Inflammatory macrophage treated with lipopolysaccharide for 4 hours (primary cell): ENCODE data around the gene ADARB2.

ENCODE experiments used
- DNase-seq: peaks from one replicate; pipeline ENCODE4 v3.0.0-alpha.2; 2020

The ADARB2 gene

GRCh38 chr10:1515780-1516491 is 221.4 kb downstream of the ADARB2 start:
- DNase-seq = no peak

- no peak for DNase-seq
These were observed 222.1 kb downstream of the ADARB2 start for GRCh38 chr10:1515121-1515779.

DNA sequence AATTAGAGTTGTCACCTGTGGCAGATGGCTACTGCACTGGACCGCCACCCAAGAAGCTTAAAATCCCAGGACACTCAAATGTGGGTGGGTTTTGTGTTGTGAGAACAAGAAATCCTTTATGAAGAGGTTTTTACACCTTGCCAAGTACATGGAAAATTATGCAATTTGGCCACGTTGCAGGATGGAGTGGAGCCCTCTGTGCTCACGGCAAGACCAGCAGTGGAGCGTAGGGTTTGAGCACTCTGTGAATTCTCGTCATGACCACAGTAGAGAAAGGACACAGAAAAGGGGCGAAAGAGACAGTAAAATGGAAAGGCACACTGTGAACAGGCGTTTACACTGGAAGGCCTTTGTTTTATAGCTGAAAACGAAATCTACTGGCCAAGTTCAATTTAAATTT is 222.6 kb downstream of the ADARB2 start:
- DNase-seq = no peak

DNA sequence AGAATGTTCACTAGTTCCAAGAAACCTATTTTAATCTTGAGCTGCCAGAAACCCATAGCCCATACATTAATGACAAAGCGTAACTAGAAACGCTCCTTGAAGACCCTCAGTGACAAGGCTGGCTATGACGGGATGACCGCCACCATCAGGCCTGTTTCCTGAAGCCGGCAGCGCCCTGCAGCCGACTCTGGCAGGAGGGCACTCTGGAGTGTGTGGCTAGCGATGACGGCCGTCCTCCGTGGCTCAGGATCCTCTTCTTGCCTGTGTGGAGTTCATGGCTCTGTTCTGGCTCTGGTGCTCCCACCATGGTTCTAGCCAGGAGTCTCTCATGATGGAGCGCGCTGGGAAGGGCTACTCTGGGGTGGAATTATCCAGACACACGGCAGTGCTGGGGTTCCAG is 224.1 kb downstream of the ADARB2 start:
- DNase-seq = no peak

GRCh38 chr10:1509011-1509530 is 228.3 kb downstream of the ADARB2 start:
- DNase-seq = no peak

DNA sequence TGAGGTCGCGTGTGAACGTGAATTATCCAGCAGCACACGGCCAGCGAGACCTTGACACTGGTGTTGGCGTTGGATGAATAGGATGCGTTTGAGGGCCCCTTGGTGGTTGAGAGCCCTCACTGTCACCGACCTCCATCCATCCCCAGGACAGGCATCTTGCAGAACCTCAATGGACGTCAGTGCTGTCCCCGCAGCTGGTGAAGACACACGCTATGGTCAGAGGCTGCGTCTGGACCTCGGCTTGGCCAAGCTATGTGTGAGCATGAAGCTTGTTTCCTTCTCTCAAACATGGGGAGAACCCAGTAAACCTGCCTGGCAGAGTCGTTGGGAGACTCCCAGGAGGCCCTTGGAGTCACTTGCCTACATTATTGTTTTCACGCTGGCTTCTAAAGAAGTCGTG is 229.2 kb downstream of the ADARB2 start:
- DNase-seq = no peak

DNA sequence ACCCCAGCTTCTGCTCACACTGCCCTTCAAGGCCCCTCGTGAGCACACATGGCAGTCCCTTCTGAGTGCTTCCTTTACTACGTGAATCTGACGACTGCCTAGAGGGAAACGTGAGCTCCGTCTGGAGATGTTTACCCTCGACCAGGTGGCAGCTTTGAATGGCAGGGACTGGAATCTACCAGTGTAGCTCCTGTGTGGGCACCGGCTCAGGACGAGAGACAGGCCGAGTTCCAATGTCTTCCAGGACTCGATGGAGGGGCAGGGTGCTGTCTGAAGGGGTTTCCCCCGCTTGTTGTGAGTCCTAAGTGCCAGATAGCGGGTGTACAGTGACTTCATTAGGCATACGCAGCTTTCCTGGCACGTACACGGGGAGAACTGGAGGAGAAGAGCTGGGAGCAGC is 229.9 kb downstream of the ADARB2 start:
- DNase-seq = no peak

- no peak for DNase-seq
These were observed 232.4 kb downstream of the ADARB2 start for GRCh38 chr10:1504940-1505339.

DNA sequence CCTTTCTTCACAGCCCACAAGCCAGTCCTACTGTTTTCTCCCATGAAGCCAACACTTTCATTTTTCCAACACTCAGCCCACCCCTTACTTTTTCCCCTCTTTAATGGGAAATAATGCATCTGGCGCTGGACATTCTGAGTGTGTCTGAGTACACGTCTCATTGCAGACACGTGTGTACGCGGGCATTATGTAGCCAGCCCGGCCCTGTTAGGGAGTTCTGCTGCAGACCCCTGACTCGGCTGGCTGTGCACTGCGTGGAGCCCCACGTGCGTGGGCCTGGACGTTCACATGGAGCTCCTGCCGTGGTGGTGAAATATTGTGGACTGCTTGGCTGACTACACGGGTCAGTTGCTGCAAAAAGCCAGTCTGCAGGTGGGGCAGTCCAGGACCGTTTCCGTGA is 233.0 kb downstream of the ADARB2 start:
- no peak for DNase-seq

DNA sequence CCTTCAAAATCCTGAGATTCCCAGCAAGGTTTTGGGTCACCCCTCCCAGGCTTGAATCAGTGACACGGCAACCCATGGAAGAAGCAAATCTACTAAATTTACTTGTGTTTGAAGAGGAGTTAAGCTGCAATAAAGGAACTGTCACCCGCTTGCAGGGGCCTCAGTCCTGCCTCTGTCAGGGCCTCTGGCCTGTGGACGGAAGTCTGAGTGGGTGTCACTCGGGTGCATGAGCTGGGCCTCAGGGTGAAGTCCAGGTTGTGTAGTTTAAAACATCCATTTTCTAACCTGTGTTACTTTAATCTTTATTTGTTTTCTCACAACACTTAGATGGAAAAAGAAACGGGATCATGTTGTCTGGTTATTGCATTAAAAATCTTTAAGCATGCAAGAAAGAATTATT is 234.9 kb downstream of the ADARB2 start:
- no peak for DNase-seq

DNA sequence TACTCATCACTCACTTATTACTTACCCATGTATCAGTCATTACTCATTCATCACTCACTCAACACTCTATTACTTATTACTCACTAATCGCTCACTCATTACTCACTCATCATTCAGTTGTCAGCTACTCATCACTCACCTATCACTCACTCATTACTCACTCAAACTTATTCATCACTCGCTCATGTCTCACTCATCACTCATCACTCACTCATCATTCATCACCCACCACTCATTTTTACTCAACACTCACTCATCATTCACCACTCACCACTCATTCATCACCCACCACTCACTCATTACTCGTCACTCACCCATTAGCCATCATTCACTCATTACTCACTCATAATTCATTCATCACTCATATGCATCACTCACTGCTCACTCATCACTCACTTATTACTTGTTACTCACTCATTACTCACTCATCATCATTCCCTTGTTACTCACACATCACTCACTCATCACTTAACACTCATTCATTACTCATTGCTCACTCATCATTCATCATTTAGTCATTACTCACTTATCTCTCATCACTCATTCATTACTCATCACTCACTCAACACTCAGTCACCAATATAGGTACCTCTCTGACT is 237.9 kb downstream of the ADARB2 start:
- no peak for DNase-seq

DNA sequence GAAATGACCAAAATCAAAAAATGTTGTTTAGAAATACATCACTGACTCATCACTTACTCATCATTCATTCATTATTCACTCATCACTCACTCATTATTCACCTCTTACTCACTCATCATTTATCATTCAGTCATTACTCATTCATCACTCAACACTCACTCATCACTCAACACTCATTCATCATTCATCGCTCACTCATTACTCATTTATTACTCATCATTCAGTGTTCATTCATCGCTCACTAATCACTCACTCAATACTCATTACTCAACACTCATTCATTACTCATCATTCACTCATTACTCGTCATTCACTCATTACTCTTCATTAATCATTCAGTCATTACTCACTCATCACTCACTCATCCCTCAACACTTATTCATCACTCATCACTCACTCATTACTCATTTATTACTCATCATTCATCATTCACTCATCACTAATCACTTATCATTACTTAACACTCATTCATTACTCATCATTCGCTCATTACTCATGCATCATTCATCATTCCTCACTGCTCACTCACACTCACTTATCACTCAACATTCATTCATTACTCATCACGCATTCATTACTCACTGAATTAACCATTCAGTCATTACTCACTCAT is 238.5 kb downstream of the ADARB2 start:
- DNase-seq = peak; percentile 4

DNA sequence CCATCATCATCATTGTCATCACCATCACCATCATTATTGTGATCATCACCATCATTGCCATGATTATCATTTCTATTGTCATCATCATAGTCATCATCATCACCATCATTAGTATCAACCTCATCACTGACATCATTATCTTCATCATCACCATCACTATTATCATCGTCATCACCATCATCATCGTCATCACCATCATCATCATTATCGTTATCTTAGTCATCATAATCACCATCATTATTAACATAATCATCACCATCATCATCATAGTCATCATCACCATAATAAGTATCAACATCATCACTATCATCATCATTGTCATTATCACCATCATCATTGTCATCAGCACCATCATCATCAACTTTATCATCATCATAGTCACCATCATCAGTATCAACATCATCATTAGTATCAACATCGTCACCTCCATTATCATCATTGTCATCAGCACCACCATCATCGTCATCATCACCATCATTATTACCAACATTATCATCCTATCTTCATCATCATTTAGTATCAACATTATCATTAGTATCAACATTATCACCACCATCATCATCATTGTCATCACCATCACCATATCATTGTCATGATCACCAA is 241.3 kb downstream of the ADARB2 start:
- DNase-seq = no peak

DNA sequence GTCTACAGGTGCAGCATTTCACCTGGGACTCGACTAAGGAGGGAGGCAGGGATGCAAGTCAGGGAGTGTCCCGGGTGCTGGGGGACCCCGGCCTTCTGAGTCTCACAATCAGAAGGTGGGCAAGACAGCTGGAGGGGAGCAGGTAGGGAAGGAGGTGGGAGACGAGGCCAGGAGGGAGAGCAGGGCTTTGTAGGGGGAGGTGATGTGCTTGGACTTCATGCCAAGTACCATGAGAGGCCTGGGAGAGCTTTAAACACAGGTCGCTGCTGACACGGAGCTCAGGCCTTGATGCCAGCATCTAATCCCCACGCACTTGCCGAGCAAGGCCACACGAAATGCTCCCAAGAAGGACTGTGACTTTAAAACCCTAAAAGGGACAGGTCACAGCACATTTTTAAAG is 244.7 kb downstream of the ADARB2 start:
- DNase-seq = no peak

DNA sequence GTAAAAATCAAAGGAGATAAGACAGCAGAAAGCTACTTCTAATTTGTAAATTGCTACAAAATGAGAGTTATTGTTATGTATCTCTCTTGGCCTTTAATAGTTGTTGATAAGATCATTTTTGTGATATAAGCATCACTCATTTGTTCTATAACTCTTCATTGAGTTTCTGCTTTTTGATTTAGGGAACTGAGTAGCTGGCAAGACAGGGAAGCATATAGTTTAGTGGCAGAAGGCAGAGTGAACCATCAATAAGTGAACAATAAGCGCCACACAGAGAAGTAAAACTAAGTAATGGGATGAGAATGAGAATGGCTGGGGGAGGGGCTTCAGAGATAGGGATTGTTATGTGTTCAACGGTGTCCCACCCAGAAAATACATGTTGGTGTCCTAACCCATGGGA is 245.4 kb downstream of the ADARB2 start:
- no peak for DNase-seq

GRCh38 chr10:1489801-1490200 is 247.5 kb downstream of the ADARB2 start:
- no peak for DNase-seq

DNA sequence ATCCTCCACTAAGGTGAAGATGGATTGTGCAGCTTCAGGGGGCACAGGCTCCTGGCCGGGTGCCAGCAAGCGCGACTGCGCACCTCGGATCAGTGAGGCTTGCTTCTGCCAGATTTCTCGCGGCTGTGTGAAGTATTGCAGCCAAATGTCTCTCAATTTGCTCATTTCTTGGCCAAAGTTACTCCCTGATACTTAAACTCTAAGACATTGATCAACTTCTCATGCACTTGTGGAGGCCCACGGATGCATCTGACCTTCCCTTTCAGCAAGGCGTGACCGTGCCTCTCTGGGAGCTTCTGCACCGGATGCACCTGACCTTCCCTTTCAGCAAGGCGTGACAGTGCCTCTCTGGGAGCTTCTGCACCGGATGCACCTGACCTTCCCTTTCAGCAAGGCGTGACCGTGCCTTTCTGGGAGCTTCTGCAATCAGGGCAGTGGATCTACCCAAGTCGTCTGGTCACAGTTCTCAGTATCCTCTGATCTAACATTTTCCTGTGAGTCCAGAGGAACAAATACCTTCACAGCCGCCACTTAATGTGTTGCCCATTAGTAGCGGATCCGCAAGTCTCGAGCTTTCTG is 248.3 kb downstream of the ADARB2 start:
- no peak for DNase-seq

DNA sequence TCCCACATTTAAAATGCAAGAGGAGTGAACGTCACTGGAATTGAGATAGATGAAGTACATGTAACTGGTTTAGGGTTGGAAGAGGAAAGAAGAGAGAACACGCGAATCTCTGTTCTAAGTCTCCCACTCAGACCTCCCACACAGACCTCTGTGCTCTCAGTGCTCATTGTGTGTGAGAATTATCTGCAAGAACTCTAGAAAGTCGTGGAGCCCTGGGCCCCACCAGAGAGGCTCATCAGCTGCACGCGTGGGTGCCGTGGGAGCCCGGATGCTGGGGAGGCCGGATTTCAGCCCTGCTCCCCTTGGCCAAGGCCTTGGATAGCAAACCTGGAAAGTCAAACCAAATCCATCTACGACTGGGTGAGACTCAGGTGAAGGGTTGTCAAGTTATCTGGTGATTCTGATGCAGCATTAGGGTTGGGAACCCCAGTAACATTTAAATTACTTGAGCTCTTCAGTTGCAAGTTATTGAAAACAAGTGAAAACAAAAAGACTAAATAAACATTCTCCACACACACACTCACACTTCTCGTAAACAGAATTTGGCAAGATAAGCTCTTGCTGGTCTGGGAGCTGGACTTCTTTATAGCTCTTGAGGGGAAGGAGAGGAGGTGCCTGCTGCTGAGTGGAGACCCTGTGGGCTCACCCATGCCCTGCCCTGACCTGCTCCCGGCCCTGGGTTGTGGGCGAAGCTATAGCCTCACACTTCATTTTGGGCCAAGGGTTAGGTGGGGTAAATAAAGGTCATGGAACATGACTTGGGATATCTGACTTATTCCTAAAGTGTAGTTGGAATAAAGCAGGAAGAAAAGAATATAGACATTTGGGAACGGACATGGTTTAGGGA is 250.3 kb downstream of the ADARB2 start:
- no peak for DNase-seq

DNA sequence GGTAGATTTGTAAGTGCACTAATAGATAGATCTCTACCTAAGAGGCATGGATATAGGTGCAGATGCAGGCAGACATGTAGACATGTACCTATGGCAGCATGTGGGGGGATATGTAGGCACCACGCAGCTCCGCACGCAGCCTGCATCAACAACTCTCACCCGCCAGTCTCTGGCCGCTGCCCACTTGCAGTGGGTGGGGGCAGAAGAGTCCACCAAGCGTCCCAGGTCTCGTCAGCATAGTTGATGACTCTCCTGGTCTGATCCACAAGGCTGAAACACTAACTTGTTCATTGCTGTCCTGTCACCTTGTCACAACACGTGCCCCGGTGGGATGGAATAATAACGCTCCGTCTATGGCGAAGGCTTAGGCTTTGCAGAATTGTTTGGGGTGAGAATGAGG is 252.0 kb downstream of the ADARB2 start:
- DNase-seq = no peak

- no peak for DNase-seq
These were observed 253.5 kb downstream of the ADARB2 start for GRCh38 chr10:1483826-1484225.

DNA sequence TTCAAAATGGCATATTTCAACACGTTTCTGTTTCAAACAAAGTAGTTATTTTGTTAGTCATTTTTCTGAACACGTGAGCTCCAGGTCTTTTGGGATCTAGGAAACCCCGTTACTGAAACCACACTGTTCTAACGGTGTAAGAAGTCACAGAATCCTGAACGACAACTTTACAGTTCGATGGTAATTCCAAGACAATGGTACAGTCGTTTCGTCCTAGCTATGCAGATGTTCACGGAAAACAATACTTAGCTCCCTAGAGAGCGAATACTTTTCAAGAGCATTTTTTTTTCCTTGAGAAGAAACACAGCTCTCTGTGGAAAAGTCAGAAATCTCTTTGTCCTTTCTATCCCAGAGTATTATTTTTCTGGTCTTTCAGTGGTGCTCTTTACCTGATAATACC is 254.1 kb downstream of the ADARB2 start:
- no peak for DNase-seq

DNA sequence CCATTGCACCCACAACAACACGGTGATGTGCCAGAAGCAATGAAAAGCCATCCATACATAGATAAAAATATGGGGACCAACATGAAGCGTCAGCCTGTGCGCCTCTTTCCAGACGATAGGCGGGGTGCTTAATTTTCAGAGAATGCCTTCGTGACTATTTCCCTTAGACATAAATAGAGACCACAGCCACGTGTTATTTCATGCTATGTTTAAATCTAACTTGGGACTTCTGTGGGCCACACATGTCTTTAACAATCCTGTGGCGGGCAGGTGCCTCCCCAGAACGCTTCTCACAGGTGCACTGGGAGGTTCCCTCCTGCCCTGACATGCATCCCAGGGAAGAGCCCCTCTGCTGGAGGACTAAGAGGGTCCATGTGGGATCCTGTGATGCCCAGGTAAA is 259.7 kb downstream of the ADARB2 start:
- no peak for DNase-seq
